Panc1 (cell line): ENCODE data around the gene CACNG7. TPM values are rescaled to one million over a fixed set of nuclear protein-coding genes. Genes with fewer than 3 reads are reported as not detected.

Experiments used
- ATAC-seq: fragments of 200-7000 bp; cut with Tn5 transposase; 2 replicates; pipeline ENCODE4 v1.9.1; 2020; ENCODE audit warnings: mild to moderate bottlenecking, moderate library complexity
- BruUV-seq: library from RNA; stranded (reverse); fragments of 400-500 nt; replicated peaks from 2 replicates; lab custom pipeline; 2021; lab: Mats Ljungman, UMichigan
- CTCF ChIA-PET: fragments of 300-600 bp; sonication (Branson Sonifier 250); formaldehyde crosslinking; loops from one replicate; lab custom pipeline; 2022; ENCODE audit warnings: antibody characterized with exemption; lab: Charles Lee
- POLR2A ChIA-PET: fragments of 300-600 bp; sonication (Branson Sonifier 250); formaldehyde crosslinking; loops from one replicate; lab custom pipeline; 2022; ENCODE audit warnings: antibody characterized with exemption; lab: Charles Lee
- DNase-seq: peaks from one replicate; pipeline ENCODE4 v3.0.0-alpha.2; 2010; ENCODE audit warnings: low read depth, low spot score
- H3K27ac ChIP-seq: 2 replicates; pipeline ENCODE4 v1.5.1; 2011; ENCODE audit warnings: mild to moderate bottlenecking, low read length, inconsistent platforms
- H3K27me3 ChIP-seq: fragments of 200-500 bp; sonication (Bioruptor generic); 2 replicates; pipeline ENCODE4 v1.6.0; 2014; ENCODE audit warnings: low read length, inconsistent platforms; ENCODE audit not compliant: control insufficient read depth, insufficient read depth
- H3K36me3 ChIP-seq: fragments of 200-500 bp; sonication (Bioruptor generic); 2 replicates; pipeline ENCODE4 v1.5.1; 2014; ENCODE audit warnings: inconsistent platforms, mild to moderate bottlenecking, low read length, moderate library complexity; ENCODE audit not compliant: control insufficient read depth, insufficient read depth
- H3K4me1 ChIP-seq: 2 replicates; pipeline ENCODE4 v1.5.1; 2011; ENCODE audit warnings: inconsistent platforms, mild to moderate bottlenecking, low read length, moderate library complexity; ENCODE audit not compliant: control insufficient read depth, insufficient read depth
- H3K4me3 ChIP-seq, 2 experiments: 2 replicates each; pipeline ENCODE4 v1.5.1; 2011 to 2012; ENCODE audit warnings: low read depth in 2 of 2, low read length in 2 of 2, mild to moderate bottlenecking in 2 of 2, inconsistent platforms in 1 of 2, moderate library complexity in 1 of 2
- H3K9me3 ChIP-seq: fragments of 200-500 bp; sonication (Bioruptor generic); 2 replicates; pipeline ENCODE4 v1.5.1; 2014; ENCODE audit warnings: low read depth, mild to moderate bottlenecking, inconsistent platforms, low read length, moderate library complexity; ENCODE audit not compliant: control insufficient read depth, insufficient read depth
- POLR2AphosphoS5 ChIP-seq: IDR thresholded peaks from 2 replicates; pipeline ENCODE4 v1.6.1; 2012; ENCODE audit warnings: mild to moderate bottlenecking, low read depth, low read length, moderate library complexity
- SIN3A ChIP-seq: IDR thresholded peaks from 2 replicates; pipeline ENCODE4 v1.6.1; 2012; ENCODE audit warnings: low read depth, mild to moderate bottlenecking, low read length, moderate library complexity, borderline replicate concordance; ENCODE audit not compliant: insufficient read depth
- TCF7L2 ChIP-seq: IDR thresholded peaks from 2 replicates; pipeline ENCODE4 v1.6.1; 2011; ENCODE audit warnings: mild to moderate bottlenecking, low read depth, low read length, inconsistent platforms
- in situ Hi-C: cut with HindIII; loops from 2 replicates; pipeline ENCODE4 v1.10.0; 2016; ENCODE audit warnings: low sequenced_read_pairs, low pct_unique_long_range_greater_than_20kb
- intact Hi-C: fragments of 100-400 bp; cut with micrococcal nuclease; formaldehyde crosslinking; loops from one replicate; pipeline ENCODE4 v1.10.0; 2022; ENCODE audit not compliant: unreplicated experiment
- total RNA-seq: library from RNA; stranded (reverse); gene quantifications from one replicate; pipeline ENCODE4 v1.2.1, GENCODE V29; 2021; ENCODE audit not compliant: unreplicated experiment
- TF ChIP-seq, protein P1 (sequence below), 2 experiments: IDR thresholded peaks; 2 replicates each; pipeline ENCODE4 v1.6.1; 2011 to 2012; ENCODE audit warnings: low read depth in 2 of 2, control low read depth in 1 of 2, low read length in 1 of 2, mild to moderate bottlenecking in 1 of 2, moderate library complexity in 1 of 2; ENCODE audit not compliant: insufficient read depth in 1 of 2
- TF ChIP-seq, protein P2 (sequence below): fragments of 450-650 bp; IDR thresholded peaks from 2 replicates; pipeline ENCODE4 v1.5.1; 2017; ENCODE audit warnings: mild to moderate bottlenecking

Gene CACNG7
- total RNA-seq, 1 experiment from 2014 or later = 7.7 TPM

DNA sequence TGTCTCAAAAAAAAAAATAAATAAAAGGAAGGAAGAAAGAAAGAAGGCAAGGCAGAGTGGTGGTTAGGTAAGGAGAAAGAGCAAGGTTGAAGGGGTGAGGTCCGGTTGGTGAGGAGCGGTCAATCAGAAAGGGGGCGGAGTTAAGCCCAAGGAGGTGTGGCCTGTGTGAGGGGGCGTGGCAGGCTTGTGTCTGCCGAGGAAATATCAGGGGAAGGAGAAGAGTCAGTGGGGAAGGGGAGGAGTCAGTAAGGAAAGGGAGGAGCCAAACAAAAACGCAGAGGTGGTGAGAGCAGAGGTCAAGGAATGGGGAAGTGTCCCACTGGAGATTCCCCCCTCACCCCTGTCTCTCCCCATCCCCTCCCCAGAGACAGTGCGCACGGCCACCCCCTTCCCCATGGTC, 5.9 kb downstream of the CACNG7 start:
- Histone ChIP-seq H3K27me3 (no peaks in the 10 kb centered on the region), H3K36me3 (no peaks in the 10 kb centered on the region), H3K4me3 (no peak overlapping the region), H3K9me3 (no peaks in the 10 kb centered on the region), H3K27ac (no peak overlapping the region), H3K4me1 (no peaks in the 10 kb centered on the region)
- TF ChIP-seq, protein P1, sequence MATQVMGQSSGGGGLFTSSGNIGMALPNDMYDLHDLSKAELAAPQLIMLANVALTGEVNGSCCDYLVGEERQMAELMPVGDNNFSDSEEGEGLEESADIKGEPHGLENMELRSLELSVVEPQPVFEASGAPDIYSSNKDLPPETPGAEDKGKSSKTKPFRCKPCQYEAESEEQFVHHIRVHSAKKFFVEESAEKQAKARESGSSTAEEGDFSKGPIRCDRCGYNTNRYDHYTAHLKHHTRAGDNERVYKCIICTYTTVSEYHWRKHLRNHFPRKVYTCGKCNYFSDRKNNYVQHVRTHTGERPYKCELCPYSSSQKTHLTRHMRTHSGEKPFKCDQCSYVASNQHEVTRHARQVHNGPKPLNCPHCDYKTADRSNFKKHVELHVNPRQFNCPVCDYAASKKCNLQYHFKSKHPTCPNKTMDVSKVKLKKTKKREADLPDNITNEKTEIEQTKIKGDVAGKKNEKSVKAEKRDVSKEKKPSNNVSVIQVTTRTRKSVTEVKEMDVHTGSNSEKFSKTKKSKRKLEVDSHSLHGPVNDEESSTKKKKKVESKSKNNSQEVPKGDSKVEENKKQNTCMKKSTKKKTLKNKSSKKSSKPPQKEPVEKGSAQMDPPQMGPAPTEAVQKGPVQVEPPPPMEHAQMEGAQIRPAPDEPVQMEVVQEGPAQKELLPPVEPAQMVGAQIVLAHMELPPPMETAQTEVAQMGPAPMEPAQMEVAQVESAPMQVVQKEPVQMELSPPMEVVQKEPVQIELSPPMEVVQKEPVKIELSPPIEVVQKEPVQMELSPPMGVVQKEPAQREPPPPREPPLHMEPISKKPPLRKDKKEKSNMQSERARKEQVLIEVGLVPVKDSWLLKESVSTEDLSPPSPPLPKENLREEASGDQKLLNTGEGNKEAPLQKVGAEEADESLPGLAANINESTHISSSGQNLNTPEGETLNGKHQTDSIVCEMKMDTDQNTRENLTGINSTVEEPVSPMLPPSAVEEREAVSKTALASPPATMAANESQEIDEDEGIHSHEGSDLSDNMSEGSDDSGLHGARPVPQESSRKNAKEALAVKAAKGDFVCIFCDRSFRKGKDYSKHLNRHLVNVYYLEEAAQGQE (IDR thresholded peaks at IDR 0.05; ENCODE audit: insufficient read depth in 1 of 2, low read depth in 2 of 2, low read length in 1 of 2) = no peak
- TF ChIP-seq TCF7L2 = no peak
- no peak for TF ChIP-seq SIN3A
- TF ChIP-seq POLR2AphosphoS5 = no peak
- TF ChIP-seq, protein P2, sequence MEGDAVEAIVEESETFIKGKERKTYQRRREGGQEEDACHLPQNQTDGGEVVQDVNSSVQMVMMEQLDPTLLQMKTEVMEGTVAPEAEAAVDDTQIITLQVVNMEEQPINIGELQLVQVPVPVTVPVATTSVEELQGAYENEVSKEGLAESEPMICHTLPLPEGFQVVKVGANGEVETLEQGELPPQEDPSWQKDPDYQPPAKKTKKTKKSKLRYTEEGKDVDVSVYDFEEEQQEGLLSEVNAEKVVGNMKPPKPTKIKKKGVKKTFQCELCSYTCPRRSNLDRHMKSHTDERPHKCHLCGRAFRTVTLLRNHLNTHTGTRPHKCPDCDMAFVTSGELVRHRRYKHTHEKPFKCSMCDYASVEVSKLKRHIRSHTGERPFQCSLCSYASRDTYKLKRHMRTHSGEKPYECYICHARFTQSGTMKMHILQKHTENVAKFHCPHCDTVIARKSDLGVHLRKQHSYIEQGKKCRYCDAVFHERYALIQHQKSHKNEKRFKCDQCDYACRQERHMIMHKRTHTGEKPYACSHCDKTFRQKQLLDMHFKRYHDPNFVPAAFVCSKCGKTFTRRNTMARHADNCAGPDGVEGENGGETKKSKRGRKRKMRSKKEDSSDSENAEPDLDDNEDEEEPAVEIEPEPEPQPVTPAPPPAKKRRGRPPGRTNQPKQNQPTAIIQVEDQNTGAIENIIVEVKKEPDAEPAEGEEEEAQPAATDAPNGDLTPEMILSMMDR = no peak
- POLR2A ChIA-PET = interaction anchor here (1.0 kb wide), 1 partner anchor 84 kb away, joined by 3 read pairs; no protein-coding TSS in a partner anchor
- ATAC-seq = peak; percentile 59; the same call in 1 of the 2 replicates
- CTCF ChIA-PET = interaction anchor here (0.6 kb wide), 1 partner anchor 254 kb away, joined by 4 read pairs; no protein-coding TSS in a partner anchor
- no peak for DNase-seq
- in situ Hi-C loops (loop anchor here (25.0 kb wide), 1 partner anchor 122 kb away; no protein-coding TSS in a partner anchor), intact Hi-C loops (no loop called here)
- no TSS peak for BruUV-seq

DNA sequence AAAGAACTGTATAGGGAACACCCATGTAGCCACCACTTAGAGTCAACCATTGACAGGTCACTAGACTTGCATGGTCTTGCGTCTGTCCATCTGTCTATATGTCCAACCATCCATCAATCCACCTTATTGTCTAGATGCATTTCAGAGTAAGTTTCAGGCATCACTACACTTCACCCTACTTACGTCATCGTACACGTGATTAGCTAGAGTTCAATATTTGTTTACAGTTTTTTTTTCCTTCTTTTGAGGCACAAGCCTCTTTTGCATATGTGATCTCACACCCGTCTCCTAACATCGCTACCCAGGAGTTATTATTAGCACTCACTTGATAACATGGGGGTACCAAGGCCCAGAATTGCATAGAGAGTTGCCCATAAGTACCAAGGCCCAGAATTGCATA, 6.9 kb downstream of the CACNG7 start:
- DNase-seq = no peak
- in situ Hi-C loops = loop anchor here (25.0 kb wide), 1 partner anchor 121 kb away; no protein-coding TSS in a partner anchor
- CTCF ChIA-PET = no interaction called here
- BruUV-seq = no TSS peak
- no peak overlapping the region for H3K27ac ChIP-seq
- H3K36me3 ChIP-seq = no peaks in the 10 kb centered on the region
- H3K4me1 ChIP-seq = no peaks in the 10 kb centered on the region
- no peaks in the 10 kb centered on the region for H3K9me3 ChIP-seq
- no peak for ATAC-seq
- TF ChIP-seq POLR2AphosphoS5 (no peak), SIN3A (no peak), TCF7L2 (no peak)
- TF ChIP-seq, protein P2 = no peak
- TF ChIP-seq, protein P1 (IDR thresholded peaks at IDR 0.05; ENCODE audit: insufficient read depth in 1 of 2, low read depth in 2 of 2, low read length in 1 of 2) = no peak
- H3K4me3 ChIP-seq = no peak overlapping the region
- POLR2A ChIA-PET = no interaction called here
- intact Hi-C loops = no loop called here
- no peaks in the 10 kb centered on the region for H3K27me3 ChIP-seq
